Common myeloid progenitor, CD34-positive (primary cell): ENCODE results near the gene FCER2.

ENCODE experiments used
- CTCF ChIA-PET: fragments of 350-600 bp; sonication (Branson Sonifier 250); formaldehyde crosslinking; loops from one replicate; lab custom pipeline; 2021; ENCODE audit warnings: antibody characterized with exemption; lab: Charles Lee
- POLR2A ChIA-PET: fragments of 350-600 bp; sonication (Branson Sonifier 250); formaldehyde crosslinking; loops from one replicate; lab custom pipeline; 2021; ENCODE audit warnings: antibody characterized with exemption; lab: Charles Lee
- DNase-seq, 3 donors: peaks; one replicate each; pipeline versions ENCODE4 v3.0.0 to v3.0.0-alpha.2; 2013
- H3K27ac ChIP-seq, 2 experiments: 1 replicate in 1 of 2; 2 replicates in 1 of 2; pipeline ENCODE4 v1.7.0; 2013; ENCODE audit warnings: inconsistent platforms in 2 of 2, low read length in 2 of 2, mild to moderate bottlenecking in 2 of 2, low read depth in 1 of 2, moderate library complexity in 1 of 2; ENCODE audit not compliant: severe bottlenecking in 2 of 2, insufficient read depth in 1 of 2, poor library complexity in 1 of 2
- H3K27me3 ChIP-seq, 5 experiments: replicated peaks in 2 of 5; 1 replicate in 3 of 5; 2 replicates in 2 of 5; pipeline versions ENCODE4 v1.6.1 to v1.7.0; 2013; ENCODE audit warnings: low read length in 4 of 5, mild to moderate bottlenecking in 2 of 5, moderate library complexity in 2 of 5, inconsistent platforms in 1 of 5; ENCODE audit not compliant: insufficient read depth in 5 of 5, control insufficient read depth in 4 of 5
- H3K36me3 ChIP-seq, 4 experiments: 1 replicate in 2 of 4; 2 replicates in 2 of 4; pipeline versions ENCODE4 v1.6.1 to v1.7.0; 2013; ENCODE audit warnings: low read length in 3 of 4, control low read depth in 1 of 4, mild to moderate bottlenecking in 1 of 4; ENCODE audit not compliant: control insufficient read depth in 4 of 4, insufficient read depth in 4 of 4
- H3K4me1 ChIP-seq, 4 experiments: 1 replicate in 3 of 4; 2 replicates in 1 of 4; pipeline versions ENCODE4 v1.6.1 to v1.7.1; 2013; ENCODE audit warnings: low read length in 3 of 4, mild to moderate bottlenecking in 3 of 4, control low read depth in 1 of 4, inconsistent platforms in 1 of 4, moderate library complexity in 1 of 4; ENCODE audit not compliant: control insufficient read depth in 4 of 4, insufficient read depth in 4 of 4; ENCODE audit errors: control extremely low read depth in 1 of 4
- H3K4me3 ChIP-seq, 7 experiments: 1 replicate in 4 of 7; 2 replicates in 3 of 7; pipeline versions ENCODE4 v1.5.1 to v1.7.0; 2013; ENCODE audit warnings: mild to moderate bottlenecking in 7 of 7, low read length in 6 of 7, moderate library complexity in 6 of 7, inconsistent platforms in 2 of 7, low read depth in 2 of 7, control low read depth in 1 of 7; ENCODE audit not compliant: insufficient read depth in 4 of 7, control insufficient read depth in 1 of 7; ENCODE audit errors: extremely low read depth in 1 of 7
- H3K9me3 ChIP-seq, 5 experiments: 1 replicate in 4 of 5; 2 replicates in 1 of 5; pipeline versions ENCODE4 v1.6.1 to v1.7.1; 2013; ENCODE audit warnings: low read length in 4 of 5, mild to moderate bottlenecking in 2 of 5, inconsistent platforms in 1 of 5, low read depth in 1 of 5, moderate library complexity in 1 of 5; ENCODE audit not compliant: control insufficient read depth in 4 of 5, insufficient read depth in 2 of 5; ENCODE audit errors: control extremely low read depth in 1 of 5
- WGBS: methylation state at CpG from one replicate; pipeline ENCODE4 v1.1.5; 2013; ENCODE audit not compliant: insufficient coverage; 5-methylcytosine and 5-hydroxymethylcytosine counted together

The FCER2 gene

GRCh38 chr19:7710616-7711015 is 8.7 kb upstream of the FCER2 start:
- WGBS = 78% methylated on average over 5 of the region's 5 CpGs
- Histone ChIP-seq H3K9me3 (no peaks in the 10 kb centered on the region), H3K4me1 (peaks cover 2 to 45% (median 24%) of the 10 kb centered on the region in 4 experiments), H3K36me3 (no peaks in the 10 kb centered on the region), H3K27me3 (no peaks in the 10 kb centered on the region), H3K4me3 (no peak overlapping the region), H3K27ac (no peak overlapping the region)
- ChIA-PET CTCF (no interaction called here), POLR2A (interaction anchor here (0.6 kb wide), 1 partner anchor 34 kb away, joined by 3 read pairs; no protein-coding TSS in a partner anchor)
- DNase-seq = no peak

- no peak overlapping the region for H3K27ac ChIP-seq
- no peaks in the 10 kb centered on the region for H3K9me3 ChIP-seq
- no peaks in the 10 kb centered on the region for H3K36me3 ChIP-seq
- H3K4me1 ChIP-seq = peaks cover 2 to 48% (median 29%) of the 10 kb centered on the region in 4 experiments
- WGBS = 89% methylated on average over 5 of the region's 10 CpGs
- no peak for DNase-seq
- H3K4me3 ChIP-seq = no peak overlapping the region
- H3K27me3 ChIP-seq = no peaks in the 10 kb centered on the region
- CTCF ChIA-PET = interaction anchor here (1.5 kb wide), 1 partner anchor 10 kb away, joined by 3 read pairs; no protein-coding TSS in a partner anchor
- POLR2A ChIA-PET = no interaction called here
Measured at GRCh38 chr19:7709932-7710460, 8.1 kb upstream of the FCER2 start.

GRCh38 chr19:7706955-7707456 is 5.1 kb upstream of the FCER2 start:
- no peaks in the 10 kb centered on the region for H3K9me3 ChIP-seq
- H3K36me3 ChIP-seq = no peaks in the 10 kb centered on the region
- DNase-seq = no peak
- ChIA-PET POLR2A (interaction anchor here (1.2 kb wide), 1 partner anchor 26 kb away, joined by 3 read pairs; the partner anchor contains the start of gene TRAPPC5), CTCF (no interaction called here)
- 40% methylated on average over 1 of the region's 8 CpGs for WGBS
- H3K27me3 ChIP-seq = no peaks in the 10 kb centered on the region
- H3K4me3 ChIP-seq = no peak overlapping the region
- no peak overlapping the region for H3K27ac ChIP-seq
- H3K4me1 ChIP-seq = peaks cover 2 to 46% (median 32%) of the 10 kb centered on the region in 4 experiments

- Histone ChIP-seq H3K4me1 (peaks cover 2 to 46% (median 32%) of the 10 kb centered on the region in 4 experiments), H3K4me3 (peak overlapping the region in 3 of 7 experiments; percentile 1 to 63 (median 32))
- POLR2A ChIA-PET = interaction anchor here (1.2 kb wide), 1 partner anchor 25 kb away, joined by 3 read pairs; the partner anchor contains the start of gene TRAPPC5
Measured at GRCh38 chr19:7706188-7706954, 4.4 kb upstream of the FCER2 start.

GRCh38 chr19:7705387-7706187 is 3.7 kb upstream of the FCER2 start:
- peaks cover 2 to 44% (median 32%) of the 10 kb centered on the region in 4 experiments for H3K4me1 ChIP-seq
- ChIA-PET POLR2A (interaction anchor here (1.0 kb wide), 1 partner anchor 24 kb away, joined by 3 read pairs; no protein-coding TSS in a partner anchor), CTCF (interaction anchor here (1.5 kb wide), 1 partner anchor 20 kb away, joined by 3 read pairs; no protein-coding TSS in a partner anchor)
- H3K9me3 ChIP-seq = no peaks in the 10 kb centered on the region
- peak; percentile 80 to 95 (median 93) for DNase-seq
- no peak overlapping the region for H3K27ac ChIP-seq
- H3K27me3 ChIP-seq = no peaks in the 10 kb centered on the region
- H3K4me3 ChIP-seq = peak overlapping the region in 4 of 7 experiments; percentile 1 to 63 (median 28)
- H3K36me3 ChIP-seq = no peaks in the 10 kb centered on the region
- 19% methylated on average over 17 of the region's 24 CpGs for WGBS

More at GRCh38 chr19:7706188-7706954, 4.4 kb upstream of the FCER2 start:
- Histone ChIP-seq H3K27me3 (no peaks in the 10 kb centered on the region), H3K27ac (no peak overlapping the region), H3K9me3 (no peaks in the 10 kb centered on the region), H3K36me3 (no peaks in the 10 kb centered on the region)
- DNase-seq = no peak
- CTCF ChIA-PET = interaction anchor here (1.5 kb wide), 1 partner anchor 21 kb away, joined by 3 read pairs; no protein-coding TSS in a partner anchor
- WGBS = 86% methylated on average over 12 of the region's 14 CpGs

- Histone ChIP-seq H3K27ac (no peak overlapping the region), H3K4me1 (peaks cover 2 to 43% (median 34%) of the 10 kb centered on the region in 4 experiments), H3K9me3 (no peaks in the 10 kb centered on the region), H3K4me3 (no peak overlapping the region), H3K27me3 (no peaks in the 10 kb centered on the region), H3K36me3 (no peaks in the 10 kb centered on the region)
- WGBS = 98% methylated on average over 5 of the region's 6 CpGs
- POLR2A ChIA-PET = interaction anchor here (1.0 kb wide), 1 partner anchor 23 kb away, joined by 3 read pairs; no protein-coding TSS in a partner anchor
- CTCF ChIA-PET = interaction anchor here (1.5 kb wide), 1 partner anchor 19 kb away, joined by 3 read pairs; no protein-coding TSS in a partner anchor
- DNase-seq = no peak
Measured at GRCh38 chr19:7704280-7705060, 2.5 kb upstream of the FCER2 start.
